SK-MEL-5 (cell line): Measurements from ENCODE around the gene SYT9. TPM values are rescaled to one million over a fixed set of nuclear protein-coding genes. Genes with fewer than 3 reads are reported as not detected.
"Not testable (repeated sequence)": the region's sequence is repeated elsewhere in the genome, so short reads cannot be mapped to it uniquely, and the experiment has no call there.

Source experiments
- DNase-seq: peaks from one replicate; pipeline ENCODE4 v3.0.0-alpha.2; 2016; ENCODE audit warnings: low read depth, low spot score
- in situ Hi-C: cut with HindIII; loops from 2 replicates; pipeline ENCODE4 v1.10.0; 2016; ENCODE audit warnings: low sequenced_read_pairs, high pct_unique_total_duplicates, low pct_unique_long_range_greater_than_20kb
- small RNA-seq, 2 experiments: library from RNA; depleted of rRNA; stranded (forward); fragments of <200 nt; gene quantifications; one replicate each; pipeline ENCODE3, GENCODE V24; 2014
- total RNA-seq: library from RNA; depleted of rRNA; stranded (reverse); fragments of >200 nt; shearing (Covaris generic); gene quantifications from 2 replicates; pipeline ENCODE4 v1.2.3, GENCODE V29; 2014; rRNA removed

Gene SYT9
- total RNA-seq, 1 experiment from 2014 or later: 0.11 TPM

DNA sequence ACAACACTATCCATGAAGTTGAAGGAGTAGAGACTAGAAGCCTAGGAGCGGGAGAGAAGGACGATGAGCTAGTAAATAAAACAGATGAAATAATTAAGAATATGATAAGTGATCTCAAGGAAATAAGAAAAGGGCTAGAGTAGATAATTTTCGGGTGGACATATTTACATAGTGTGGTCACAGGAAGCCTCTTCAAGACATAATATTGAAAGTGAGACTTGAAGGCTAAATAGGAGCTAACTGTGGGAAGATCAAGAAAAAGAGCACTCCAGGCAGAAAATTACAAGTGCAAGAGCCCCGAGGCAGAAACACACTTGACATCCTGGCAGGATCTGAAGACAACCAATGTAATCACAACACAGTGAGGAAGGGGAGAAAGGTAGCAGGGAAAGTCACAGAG lies 250.2 kb downstream of the SYT9 start:
- no peak for DNase-seq
- in situ Hi-C loops: no loop called here

DNA sequence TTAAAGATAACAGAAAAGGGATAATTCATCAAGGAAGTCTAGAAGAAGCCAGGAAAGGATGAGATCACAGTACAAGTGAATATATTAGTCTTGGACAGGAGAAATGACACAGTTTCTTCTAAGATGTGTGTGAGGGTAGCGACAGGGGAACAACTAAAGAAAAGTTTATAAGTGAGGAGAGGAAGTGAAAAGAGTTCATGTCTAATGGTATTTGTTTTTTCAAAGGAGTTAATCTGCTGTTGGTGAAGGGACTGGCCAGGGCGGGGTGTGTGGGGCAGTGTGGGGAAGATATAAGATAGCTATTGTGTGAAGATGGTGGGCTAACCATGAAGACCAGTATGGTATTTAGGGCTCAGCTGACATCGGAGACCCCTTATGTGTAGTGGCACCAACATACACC lies 254.5 kb downstream of the SYT9 start:
- no peak for DNase-seq
- in situ Hi-C loops: no loop called here

DNA sequence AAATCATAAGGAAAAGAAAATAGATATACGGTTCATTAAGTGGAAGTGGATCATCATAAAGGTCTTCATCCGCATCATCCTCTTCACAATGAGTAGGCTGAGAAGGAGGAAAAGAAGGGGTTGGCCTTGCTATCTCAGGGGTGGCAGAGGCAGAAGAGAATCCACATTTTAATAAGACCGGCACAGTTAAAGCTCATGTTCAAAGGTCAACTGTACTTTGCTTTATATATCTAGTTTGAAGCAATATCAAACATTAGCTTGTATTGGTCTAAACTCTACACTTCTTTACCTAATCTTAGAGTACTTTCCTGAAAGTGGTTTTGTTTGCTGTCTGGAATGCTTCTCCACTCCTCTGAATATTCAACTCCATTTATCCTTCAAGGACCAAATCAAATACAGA lies 256.4 kb downstream of the SYT9 start:
- in situ Hi-C loops: no loop called here
- DNase-seq: no peak

DNA sequence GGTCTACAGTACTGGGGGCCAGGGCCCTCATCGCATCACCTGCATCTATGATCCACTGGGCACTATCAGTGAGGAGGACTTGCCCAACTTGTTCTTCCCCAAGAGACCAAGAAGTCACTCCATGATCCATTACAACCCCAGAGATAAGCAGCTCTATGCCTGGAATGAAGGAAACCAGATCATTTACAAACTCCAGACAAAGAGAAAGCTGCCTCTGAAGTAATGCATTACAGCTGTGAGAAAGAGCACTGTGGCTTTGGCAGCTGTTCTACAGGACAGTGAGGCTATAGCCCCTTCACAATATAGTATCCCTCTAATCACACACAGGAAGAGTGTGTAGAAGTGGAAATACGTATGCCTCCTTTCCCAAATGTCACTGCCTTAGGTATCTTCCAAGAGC lies 258.3 kb downstream of the SYT9 start:
- no peak for DNase-seq

DNA sequence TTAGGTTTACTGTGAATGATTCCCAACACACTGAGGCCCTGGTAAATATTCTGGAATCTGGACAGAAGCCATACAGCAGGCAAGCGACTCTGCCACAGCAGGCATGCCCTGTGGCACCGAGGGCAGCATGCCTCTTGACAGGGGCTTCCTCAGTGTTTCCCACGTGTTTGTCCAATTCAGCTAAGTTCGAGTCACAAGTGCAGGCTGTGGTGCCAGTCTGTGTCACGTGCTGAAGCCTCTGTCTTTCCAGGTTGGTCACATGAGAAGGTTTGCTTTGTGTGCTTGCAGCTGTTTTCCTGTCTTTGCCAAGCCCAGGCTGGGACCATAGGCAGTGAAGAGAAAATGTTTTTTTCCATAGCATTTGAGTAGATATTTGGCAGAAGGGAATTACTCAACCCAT lies 259.7 kb downstream of the SYT9 start:
- in situ Hi-C loops: no loop called here
- DNase-seq: peak; percentile 80

More for the DNA sequence above, 258.3 kb downstream of the SYT9 start:
- in situ Hi-C loops: no loop called here

DNA sequence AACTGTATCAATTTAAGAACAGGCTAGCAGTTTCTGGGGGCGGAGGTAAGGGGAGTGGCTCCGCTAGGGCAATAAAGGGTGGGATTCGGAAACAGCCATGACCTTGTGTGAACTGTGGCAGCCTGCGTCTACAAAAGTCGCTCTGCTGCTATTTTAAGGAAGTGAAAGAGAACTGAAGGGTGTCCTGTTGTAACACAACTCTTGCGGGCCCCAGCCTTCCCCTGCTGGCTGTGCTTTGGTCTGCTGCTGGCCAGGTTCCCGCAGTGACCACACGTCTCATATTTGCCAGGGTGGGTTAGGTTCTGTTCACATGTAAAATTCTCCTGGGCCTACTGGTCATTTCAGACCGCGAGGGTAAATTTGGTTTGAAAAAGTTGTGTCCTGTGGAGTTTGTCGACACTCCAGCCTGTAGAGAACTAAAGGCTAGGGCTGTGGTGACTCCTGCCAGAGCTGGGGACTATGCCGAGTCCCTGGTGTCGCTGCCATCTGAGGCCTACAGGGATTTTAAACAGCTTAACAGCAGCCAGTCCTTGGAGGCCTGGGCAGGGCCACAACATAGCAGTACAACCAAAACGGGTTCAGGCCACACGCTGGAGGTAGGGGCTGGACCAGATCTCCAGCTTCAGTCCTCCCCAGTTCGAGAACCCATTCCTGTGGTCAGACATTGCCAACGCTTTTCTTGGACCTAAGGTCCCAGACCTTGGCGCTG lies 261.0 kb downstream of the SYT9 start:
- DNase-seq: peak; percentile 41

DNA sequence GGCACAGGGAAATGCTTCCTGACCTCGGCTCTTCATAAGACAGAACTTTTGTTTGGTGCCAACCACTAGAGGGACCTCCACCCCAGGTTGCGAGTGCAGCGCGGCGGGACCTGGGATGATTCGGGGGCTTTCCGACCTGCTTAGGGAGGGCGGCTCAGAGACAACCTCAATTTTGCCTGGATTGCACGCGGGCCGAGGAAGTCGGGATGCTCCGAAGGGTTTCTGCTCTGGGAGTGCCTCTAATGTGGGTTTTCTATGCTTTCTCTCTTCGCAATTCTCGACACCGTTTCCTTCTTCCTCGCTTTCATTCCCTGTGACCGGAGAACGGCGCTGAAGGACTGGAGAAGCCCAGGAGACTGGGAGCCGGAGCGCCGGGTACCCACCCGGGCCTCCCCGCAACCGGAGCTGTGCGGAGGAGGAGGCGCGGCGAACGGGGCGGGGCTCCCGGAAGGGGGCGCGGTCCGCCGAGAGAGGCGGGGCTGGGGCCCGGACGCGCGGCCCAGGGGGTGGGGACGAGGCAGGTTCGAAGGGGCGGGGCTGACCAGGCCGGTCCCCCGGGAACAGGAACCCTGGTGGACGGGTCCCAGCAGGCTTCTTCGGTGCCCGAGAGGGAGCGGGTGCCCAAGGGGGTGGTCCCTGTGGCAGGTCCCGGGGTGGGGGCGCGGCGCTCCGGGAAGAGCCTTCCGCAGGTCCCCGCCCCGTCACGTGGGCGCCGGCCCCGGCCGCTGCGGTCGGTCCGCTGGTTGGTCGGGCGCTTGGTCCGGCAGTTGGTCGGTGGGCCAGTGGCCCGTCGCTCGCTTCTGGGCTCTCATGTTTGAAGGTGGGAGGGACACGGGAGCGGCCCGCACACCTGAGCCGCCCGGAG lies 261.8 kb downstream of the SYT9 start, which contains the start of gene PPFIBP2:
TSS of gene PPFIBP2 (plus strand) at position 766 of the 865 bp plus-strand sequence. CDS start 35,477 bp downstream, outside the sequence.
- DNase-seq: peak; percentile 72
- in situ Hi-C loops: no loop called here

More for the DNA sequence above, 261.0 kb downstream of the SYT9 start:
- in situ Hi-C loops: no loop called here

DNA sequence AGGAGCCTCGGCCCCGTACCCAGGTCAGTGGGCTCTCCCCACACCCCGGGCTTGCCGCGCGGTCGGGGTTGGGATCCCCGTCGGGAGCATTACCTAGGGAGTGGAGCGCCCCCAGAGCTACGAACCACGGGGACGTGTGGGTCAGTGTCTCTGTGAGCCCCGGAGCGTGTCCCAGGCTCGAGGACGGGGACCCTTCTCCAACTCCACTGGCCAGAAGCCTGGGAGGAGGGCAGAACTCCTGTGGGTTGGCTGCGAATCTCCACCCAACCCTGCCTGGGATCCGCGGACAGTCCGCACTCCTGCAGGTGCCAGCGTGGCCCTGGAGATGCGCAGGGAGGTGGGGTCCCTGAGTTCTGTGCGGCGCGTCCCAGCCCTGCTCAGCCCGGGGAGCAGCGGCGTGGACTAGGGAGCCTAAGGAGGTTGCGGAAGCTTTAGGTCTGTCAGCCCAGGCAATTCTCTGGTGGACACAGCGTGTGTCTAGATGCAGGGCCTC lies 262.4 kb downstream of the SYT9 start:
- DNase-seq: peak; percentile 4
- in situ Hi-C loops: no loop called here

DNA sequence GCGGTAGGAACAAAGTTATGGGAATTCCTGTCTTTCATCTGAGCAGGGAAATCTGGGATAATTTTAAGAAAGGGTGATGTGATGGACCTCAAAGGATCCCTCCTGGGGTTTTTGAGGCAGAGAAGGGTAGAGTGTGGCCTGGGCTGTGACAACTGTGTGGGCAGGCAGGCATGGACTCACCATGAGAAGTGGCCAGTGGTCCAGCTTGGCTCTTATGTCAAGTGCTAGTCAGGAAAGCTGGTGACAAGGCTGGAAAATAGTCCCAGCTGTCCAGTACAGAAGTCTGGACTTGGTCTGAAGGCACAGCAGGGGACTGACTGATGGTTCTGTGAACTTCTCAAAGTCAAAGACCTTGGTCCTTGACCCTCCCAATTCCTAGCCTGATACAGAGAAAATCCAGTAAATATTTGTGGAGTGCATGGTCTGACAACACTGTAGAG lies 263.8 kb downstream of the SYT9 start:
- DNase-seq: no peak
- in situ Hi-C loops: no loop called here

DNA sequence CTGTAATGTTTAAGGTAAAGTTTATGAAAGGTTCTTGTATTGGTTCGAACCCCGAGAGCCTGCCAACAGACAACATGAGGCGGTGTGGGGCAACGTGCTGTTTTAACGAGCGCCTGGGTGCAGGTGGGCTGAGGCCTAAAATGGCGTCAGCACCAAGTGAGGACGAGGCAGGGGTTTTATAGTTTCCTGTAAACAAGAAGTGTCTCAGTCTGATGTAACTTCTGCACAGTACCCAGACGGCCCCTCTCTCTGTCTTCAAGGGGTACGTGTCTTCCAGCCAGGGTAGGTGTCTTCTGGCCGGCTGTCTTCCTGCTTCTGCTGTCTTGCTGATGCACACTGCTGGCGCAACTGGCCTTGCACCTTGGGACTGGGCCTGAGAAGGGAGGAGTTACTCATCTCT lies 264.8 kb downstream of the SYT9 start:
- DNase-seq: no peak
- in situ Hi-C loops: no loop called here

DNA sequence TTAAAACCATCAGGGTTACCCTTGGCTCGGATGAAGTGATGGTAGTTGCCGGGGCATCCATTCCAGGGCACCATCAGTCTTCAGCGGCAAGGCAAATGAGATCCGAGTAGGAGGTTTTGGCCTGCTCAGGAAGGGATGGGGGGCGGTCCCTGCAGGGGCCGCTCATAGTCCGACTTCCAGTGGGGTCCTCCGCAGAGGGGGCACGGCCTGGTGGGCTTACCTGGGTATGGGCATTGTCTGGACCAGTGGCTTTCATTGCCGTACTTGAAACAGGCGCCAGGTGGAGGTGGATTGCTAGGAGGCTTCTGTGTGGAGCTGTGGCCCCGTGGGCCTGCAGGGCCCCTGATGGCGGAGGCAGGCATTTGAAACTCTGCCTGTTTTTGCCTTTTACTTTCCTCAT lies 266.0 kb downstream of the SYT9 start:
- in situ Hi-C loops, DNase-seq: not testable (repeated sequence)

Small RNAs within 50 kb of the gene (small RNA-seq; reads per million reads assigned to genes)
- gene MIR302E: 0 reads per million in 2 experiments

Other genes starting within 250 kb of the SYT9 start
- 1.2 and 2.9 TPM in 2 replicates for gene ZNF214, start 231.6 kb upstream of the SYT9 start, total RNA-seq
- gene NLRP14, start 231.4 kb upstream of the SYT9 start, total RNA-seq: 0.08 TPM in 2 replicates
- gene RBMXL2, start 162.9 kb upstream of the SYT9 start, total RNA-seq: not detected in 2 replicates
- not detected in 2 replicates for gene OLFML1, start 233.6 kb downstream of the SYT9 start, total RNA-seq